ENCODE data around the gene SLX4.

Gene SLX4

GRCh38 chr16:3546986-3547682, 64.3 kb downstream of the SLX4 start:
- DNase-seq, result no peak

- peak; percentile 13 for DNase-seq
These were observed 68.6 kb downstream of the SLX4 start for GRCh38 chr16:3542601-3543373.

GRCh38 chr16:3541527-3542155, 69.8 kb downstream of the SLX4 start:
- no peak for DNase-seq

- DNase-seq, result no peak
These were observed 73.2 kb downstream of the SLX4 start for GRCh38 chr16:3538222-3538621.

GRCh38 chr16:3536851-3537250, 74.6 kb downstream of the SLX4 start:
- no peak for DNase-seq

- no peak for DNase-seq
These were observed 75.1 kb downstream of the SLX4 start for GRCh38 chr16:3536271-3536731.

GRCh38 chr16:3534126-3534525, 77.3 kb downstream of the SLX4 start:
- no peak for DNase-seq

GRCh38 chr16:3532741-3533140, 78.7 kb downstream of the SLX4 start:
- DNase-seq, result no peak
